ENCODE results near the gene SELENOF.

The SELENOF gene

DNA sequence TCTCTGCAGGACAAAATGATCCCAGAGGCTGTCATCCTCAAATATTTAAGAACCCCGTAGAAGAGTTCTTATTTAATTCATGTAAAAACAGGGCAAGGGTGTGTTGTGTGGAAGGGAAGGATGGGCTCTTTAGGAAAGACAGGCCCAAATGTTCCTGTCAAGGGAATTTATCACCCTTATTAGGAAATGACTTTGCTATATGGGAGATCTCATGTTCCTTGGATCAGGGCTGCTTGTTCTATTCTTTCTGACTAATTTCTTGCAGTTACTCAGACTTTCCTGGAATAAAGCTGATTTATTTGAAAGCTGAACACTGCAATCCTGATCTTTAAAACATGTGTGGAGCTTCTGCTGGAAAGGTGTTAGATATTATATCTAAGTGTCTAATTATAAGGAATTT lies 72.8 kb downstream of the SELENOF start:
- Histone ChIP-seq H3K36me3 (replicated peaks) (no peaks in the 10 kb centered on the region), H3K4me3 (ENCODE audit: low read depth, low read length) (no peak overlapping the region), H3K27me3 (replicated peaks) (no peaks in the 10 kb centered on the region), H3K27ac (no peak overlapping the region)
- no peak for DNase-seq
- TF ChIP-seq, protein P1, sequence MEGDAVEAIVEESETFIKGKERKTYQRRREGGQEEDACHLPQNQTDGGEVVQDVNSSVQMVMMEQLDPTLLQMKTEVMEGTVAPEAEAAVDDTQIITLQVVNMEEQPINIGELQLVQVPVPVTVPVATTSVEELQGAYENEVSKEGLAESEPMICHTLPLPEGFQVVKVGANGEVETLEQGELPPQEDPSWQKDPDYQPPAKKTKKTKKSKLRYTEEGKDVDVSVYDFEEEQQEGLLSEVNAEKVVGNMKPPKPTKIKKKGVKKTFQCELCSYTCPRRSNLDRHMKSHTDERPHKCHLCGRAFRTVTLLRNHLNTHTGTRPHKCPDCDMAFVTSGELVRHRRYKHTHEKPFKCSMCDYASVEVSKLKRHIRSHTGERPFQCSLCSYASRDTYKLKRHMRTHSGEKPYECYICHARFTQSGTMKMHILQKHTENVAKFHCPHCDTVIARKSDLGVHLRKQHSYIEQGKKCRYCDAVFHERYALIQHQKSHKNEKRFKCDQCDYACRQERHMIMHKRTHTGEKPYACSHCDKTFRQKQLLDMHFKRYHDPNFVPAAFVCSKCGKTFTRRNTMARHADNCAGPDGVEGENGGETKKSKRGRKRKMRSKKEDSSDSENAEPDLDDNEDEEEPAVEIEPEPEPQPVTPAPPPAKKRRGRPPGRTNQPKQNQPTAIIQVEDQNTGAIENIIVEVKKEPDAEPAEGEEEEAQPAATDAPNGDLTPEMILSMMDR (IDR thresholded peaks at IDR 0.05; ENCODE audit: low read depth, low read length, missing control alignments), result no peak
- in situ Hi-C loops (cut with HindIII; ENCODE audit: low pct_ligation_motif_present, low sequenced_read_pairs), result no loop called here

DNA sequence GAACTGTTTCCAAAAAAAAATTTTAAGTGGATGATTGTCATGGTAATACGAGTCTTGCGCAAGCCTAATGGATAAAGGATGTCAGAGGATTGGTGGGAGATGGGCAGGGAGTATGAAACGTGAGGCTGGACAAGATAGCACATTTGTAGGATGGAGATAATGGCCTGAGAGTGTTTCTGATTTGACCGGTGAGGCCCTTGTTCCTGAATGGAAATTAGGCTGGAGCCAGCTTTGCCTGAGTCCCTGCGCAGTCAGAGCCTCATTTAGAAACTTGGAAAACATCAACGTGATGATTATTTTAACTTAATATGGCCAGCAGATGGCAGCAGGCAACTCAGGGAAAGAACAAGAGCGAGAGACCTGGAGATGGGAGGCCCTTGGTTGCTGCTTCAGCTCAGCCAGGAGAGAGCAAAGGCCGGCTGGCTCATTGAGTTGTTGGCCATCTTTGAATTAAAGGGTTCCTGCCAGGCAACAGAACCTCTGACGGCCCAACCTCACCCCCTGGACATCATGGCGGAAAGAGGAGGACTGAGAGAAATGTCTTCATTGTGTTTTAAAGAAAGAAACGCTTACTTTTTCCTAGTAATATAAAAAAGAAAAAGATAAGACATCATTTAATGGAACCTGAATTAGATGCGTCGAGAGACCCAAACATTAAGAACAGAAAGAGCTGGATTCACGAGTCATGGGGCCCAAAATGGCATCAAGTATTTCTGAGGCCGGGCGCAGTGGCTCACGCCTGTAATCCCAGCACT lies 80.3 kb downstream of the SELENOF start:
- TF ChIP-seq, protein P1 (IDR thresholded peaks at IDR 0.05; ENCODE audit: low read depth, low read length, missing control alignments), result peak; percentile 74
- in situ Hi-C loops (cut with HindIII; ENCODE audit: low pct_ligation_motif_present, low sequenced_read_pairs), result no loop called here
- Histone ChIP-seq H3K36me3 (replicated peaks) (no peaks in the 10 kb centered on the region), H3K4me3 (ENCODE audit: low read depth, low read length) (no peak overlapping the region), H3K27ac (no peak overlapping the region), H3K27me3 (replicated peaks) (no peaks in the 10 kb centered on the region)
- DNase-seq, result peak; percentile 82

DNA sequence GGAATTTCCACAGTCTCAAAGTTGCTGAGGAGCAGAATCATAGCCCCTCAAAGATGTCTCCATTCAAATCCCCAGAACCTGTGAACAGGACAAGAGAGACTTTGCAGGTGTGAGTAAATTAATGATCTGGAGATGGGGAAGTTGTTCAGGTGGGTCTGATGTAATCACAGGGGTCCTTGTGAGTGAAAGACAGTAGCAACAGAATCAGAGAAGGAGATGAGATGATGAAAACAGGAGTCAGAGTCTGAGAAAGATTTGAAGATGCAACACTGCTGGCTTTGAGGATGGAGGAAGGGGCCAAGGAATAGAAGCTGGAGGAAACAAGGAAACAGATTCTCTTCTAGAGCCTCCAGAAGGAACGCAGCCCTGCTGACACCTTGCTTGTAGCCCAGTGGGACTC lies 81.5 kb downstream of the SELENOF start:
- TF ChIP-seq, protein P1 (IDR thresholded peaks at IDR 0.05; ENCODE audit: low read depth, low read length, missing control alignments), result no peak
- H3K36me3 ChIP-seq (replicated peaks), result no peaks in the 10 kb centered on the region
- H3K4me3 ChIP-seq (ENCODE audit: low read depth, low read length), result no peak overlapping the region
- no peaks in the 10 kb centered on the region for H3K27me3 ChIP-seq (replicated peaks)
- DNase-seq, result no peak
- no peak overlapping the region for H3K27ac ChIP-seq
- in situ Hi-C loops (cut with HindIII; ENCODE audit: low pct_ligation_motif_present, low sequenced_read_pairs), result no loop called here

DNA sequence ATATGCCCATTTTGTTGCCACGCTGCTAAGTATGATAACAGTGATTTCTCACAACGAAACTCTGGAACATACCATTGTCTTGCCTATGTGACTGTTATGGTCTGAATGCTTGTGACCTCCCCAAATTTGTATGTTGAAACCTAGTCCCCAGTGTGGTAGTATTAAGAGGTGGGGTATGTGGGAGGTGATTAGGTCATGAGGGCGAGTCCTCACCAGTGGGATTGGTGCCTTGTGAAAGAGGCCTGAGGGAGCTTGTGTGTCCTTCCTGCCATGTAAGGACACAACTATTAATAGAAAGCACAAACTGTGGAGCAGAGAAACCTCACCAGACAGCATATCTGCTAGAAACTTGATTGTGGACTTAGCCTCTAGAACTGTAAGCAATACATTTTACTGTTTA lies 84.6 kb downstream of the SELENOF start:
- Histone ChIP-seq H3K36me3 (replicated peaks) (no peaks in the 10 kb centered on the region), H3K27ac (no peak overlapping the region), H3K27me3 (replicated peaks) (no peaks in the 10 kb centered on the region), H3K4me3 (ENCODE audit: low read depth, low read length) (no peak overlapping the region)
- TF ChIP-seq, protein P1 (IDR thresholded peaks at IDR 0.05; ENCODE audit: low read depth, low read length, missing control alignments), result no peak
- in situ Hi-C loops (cut with HindIII; ENCODE audit: low pct_ligation_motif_present, low sequenced_read_pairs), result no loop called here
- no peak for DNase-seq

DNA sequence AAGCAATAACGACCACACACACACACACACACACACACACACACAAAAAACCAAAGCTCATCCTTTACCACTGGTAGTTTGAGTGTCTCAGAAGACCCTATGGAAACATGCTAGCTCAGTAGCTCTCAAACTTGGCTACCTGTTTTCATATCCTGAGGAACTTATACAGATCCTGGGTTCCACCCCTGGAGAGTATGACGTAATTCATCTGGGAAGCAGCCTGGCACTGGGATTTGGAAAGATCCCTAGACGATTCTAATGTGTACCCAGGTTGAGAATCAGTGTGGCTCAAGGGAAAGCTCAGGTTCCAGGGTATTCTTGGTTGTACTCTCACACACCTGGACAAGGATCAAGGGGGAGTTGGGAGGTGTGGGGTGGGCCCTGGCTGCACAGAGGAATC lies 85.9 kb downstream of the SELENOF start:
- DNase-seq, result no peak
- in situ Hi-C loops (cut with HindIII; ENCODE audit: low pct_ligation_motif_present, low sequenced_read_pairs), result no loop called here

More for the DNA sequence above, 85.9 kb downstream of the SELENOF start:
- Histone ChIP-seq H3K27ac (no peak overlapping the region), H3K27me3 (replicated peaks) (no peaks in the 10 kb centered on the region), H3K4me3 (ENCODE audit: low read depth, low read length) (no peak overlapping the region), H3K36me3 (replicated peaks) (no peaks in the 10 kb centered on the region)
- TF ChIP-seq, protein P1 (IDR thresholded peaks at IDR 0.05; ENCODE audit: low read depth, low read length, missing control alignments), result no peak
